PC-9 (cell line): ENCODE results near the gene DOCK4. TPM values are rescaled to one million over a fixed set of nuclear protein-coding genes. Genes with fewer than 3 reads are reported as not detected.

Experiments
- BruUV-seq: library from RNA; stranded (reverse); fragments of 400-500 nt; replicated peaks from 2 replicates; lab custom pipeline; 2021; lab: Mats Ljungman, UMichigan
- CTCF ChIA-PET: fragments of 300-600 bp; sonication (Branson Sonifier 250); formaldehyde crosslinking; loops from one replicate; lab custom pipeline; 2022; ENCODE audit warnings: antibody characterized with exemption; lab: Charles Lee
- POLR2A ChIA-PET: fragments of 300-600 bp; sonication (Branson Sonifier 250); formaldehyde crosslinking; loops from one replicate; lab custom pipeline; 2022; ENCODE audit warnings: antibody characterized with exemption; ENCODE audit not compliant: unreplicated experiment; lab: Charles Lee
- DNase-seq, 2 experiments: peaks; one replicate each; pipeline versions ENCODE4 v3.0.0 to v3.0.0-alpha.2; 2015 to 2022; ENCODE audit warnings: mixed read lengths in 1 of 2
- H2AFZ ChIP-seq: fragments of 200-600 bp; sonication (generic); 2 replicates; pipeline ENCODE4 v1.8.1; 2017; ENCODE audit warnings: antibody characterized with exemption
- H3F3A ChIP-seq: fragments of 200-600 bp; sonication (generic); 2 replicates; pipeline ENCODE4 v1.8.1; 2017; ENCODE audit warnings: antibody characterized with exemption, mild to moderate bottlenecking, low read depth; ENCODE audit not compliant: insufficient read depth
- H3K27ac ChIP-seq: fragments of 200-600 bp; sonication (generic); 2 replicates; pipeline ENCODE4 v1.6.1; 2016; ENCODE audit warnings: mixed run types
- H3K27me3 ChIP-seq: fragments of 200-600 bp; sonication (generic); 2 replicates; pipeline ENCODE4 v1.6.1; 2016; ENCODE audit warnings: low read depth, mixed run types; ENCODE audit not compliant: insufficient read depth
- H3K36me3 ChIP-seq: fragments of 200-600 bp; sonication (generic); 2 replicates; pipeline ENCODE4 v1.6.1; 2016; ENCODE audit warnings: low read depth, mixed run types
- H3K4me1 ChIP-seq: fragments of 200-600 bp; sonication (generic); replicated peaks from 2 replicates; pipeline ENCODE4 v1.6.1; 2016; ENCODE audit warnings: mixed run types; ENCODE audit not compliant: insufficient read depth
- H3K4me2 ChIP-seq: fragments of 200-600 bp; sonication (generic); 2 replicates; pipeline ENCODE4 v1.6.1; 2017; ENCODE audit warnings: mixed run types
- H3K4me3 ChIP-seq: fragments of 200-600 bp; sonication (generic); 2 replicates; pipeline ENCODE4 v1.6.1; 2016; ENCODE audit warnings: mixed run types
- H3K79me2 ChIP-seq: fragments of 200-600 bp; sonication (generic); 2 replicates; pipeline ENCODE4 v1.6.1; 2017; ENCODE audit warnings: low read depth, mixed run types
- H3K9me2 ChIP-seq: fragments of 200-600 bp; sonication (generic); 2 replicates; pipeline ENCODE4 v1.8.1; 2017; ENCODE audit warnings: mild to moderate bottlenecking; ENCODE audit not compliant: insufficient read depth
- H3K9me3 ChIP-seq: fragments of 200-600 bp; sonication (generic); 2 replicates; pipeline ENCODE4 v1.8.1; 2016; ENCODE audit warnings: low read depth; ENCODE audit not compliant: insufficient read depth
- H4K20me1 ChIP-seq: fragments of 200-600 bp; sonication (generic); 2 replicates; pipeline ENCODE4 v1.8.1; 2017; ENCODE audit not compliant: insufficient read depth
- CTCF ChIP-seq: fragments of 200-600 bp; sonication (generic); conservative IDR thresholded peaks from 2 replicates; pipeline ENCODE4 v1.6.1; 2017; ENCODE audit warnings: mixed run types, antibody characterized with exemption, mild to moderate bottlenecking, moderate library complexity
- EZH2 ChIP-seq: fragments of 200-600 bp; sonication (generic); IDR thresholded peaks from 2 replicates; pipeline ENCODE4 v1.8.0; 2017; ENCODE audit warnings: antibody characterized with exemption, low read depth
- intact Hi-C: fragments of 100-400 bp; cut with micrococcal nuclease; formaldehyde crosslinking; loops from one replicate; pipeline ENCODE4 v1.10.0; 2022; ENCODE audit not compliant: unreplicated experiment
- total RNA-seq: library from RNA; stranded (reverse); gene quantifications from 2 replicates; pipeline ENCODE4 v1.2.3, GENCODE V29; 2021

DOCK4 gene
- total RNA-seq, 1 experiment from 2014 or later: 0.98 TPM

- no peak overlapping the region for H3K4me3 ChIP-seq
- H3K9me3 ChIP-seq: no peaks in the 10 kb centered on the region
- no peaks in the 10 kb centered on the region for H3K4me1 ChIP-seq
- DNase-seq: no peak
- intact Hi-C loops: no loop called here
- H3K4me2 ChIP-seq: no peak overlapping the region
- no peaks in the 10 kb centered on the region for H3K27me3 ChIP-seq
- no peaks in the 10 kb centered on the region for H4K20me1 ChIP-seq
- POLR2A ChIA-PET: no interaction called here
- CTCF ChIA-PET: no interaction called here
- TF ChIP-seq CTCF: no peak
- TF ChIP-seq EZH2: no peak
- H3K79me2 ChIP-seq: no peaks in the 10 kb centered on the region
- no peak overlapping the region for H3K27ac ChIP-seq
- H2AFZ ChIP-seq: no peak overlapping the region
- H3K36me3 ChIP-seq: no peaks in the 10 kb centered on the region
- BruUV-seq: no TSS peak
- H3K9me2 ChIP-seq: no peaks in the 10 kb centered on the region
- H3F3A ChIP-seq: no peaks in the 10 kb centered on the region
Measured at GRCh38 chr7:112049555-112050249, 156.5 kb downstream of the DOCK4 start.

- Histone ChIP-seq H3K9me2 (no peaks in the 10 kb centered on the region), H4K20me1 (no peaks in the 10 kb centered on the region), H3K4me3 (no peak overlapping the region), H2AFZ (no peak overlapping the region), H3K27me3 (no peaks in the 10 kb centered on the region), H3K9me3 (no peaks in the 10 kb centered on the region), H3K27ac (no peak overlapping the region), H3F3A (no peaks in the 10 kb centered on the region), H3K4me1 (no peaks in the 10 kb centered on the region), H3K4me2 (no peak overlapping the region), H3K36me3 (no peaks in the 10 kb centered on the region), H3K79me2 (no peaks in the 10 kb centered on the region)
- CTCF ChIA-PET: no interaction called here
- intact Hi-C loops: no loop called here
- no peak for DNase-seq
- POLR2A ChIA-PET: no interaction called here
- no TSS peak for BruUV-seq
- TF ChIP-seq CTCF: no peak
- TF ChIP-seq EZH2: no peak
Measured at GRCh38 chr7:112047421-112047820, 158.8 kb downstream of the DOCK4 start.

- H3K4me1 ChIP-seq: no peaks in the 10 kb centered on the region
- no peak overlapping the region for H2AFZ ChIP-seq
- DNase-seq: no peak
- H3K27ac ChIP-seq: no peak overlapping the region
- H3F3A ChIP-seq: no peaks in the 10 kb centered on the region
- POLR2A ChIA-PET: no interaction called here
- H3K9me2 ChIP-seq: no peaks in the 10 kb centered on the region
- H3K4me3 ChIP-seq: no peak overlapping the region
- BruUV-seq: no TSS peak
- H3K4me2 ChIP-seq: no peak overlapping the region
- intact Hi-C loops: no loop called here
- H3K36me3 ChIP-seq: no peaks in the 10 kb centered on the region
- CTCF ChIA-PET: no interaction called here
- H3K9me3 ChIP-seq: no peaks in the 10 kb centered on the region
- no peaks in the 10 kb centered on the region for H3K79me2 ChIP-seq
- H3K27me3 ChIP-seq: no peaks in the 10 kb centered on the region
- TF ChIP-seq EZH2: no peak
- no peak for TF ChIP-seq CTCF
- no peaks in the 10 kb centered on the region for H4K20me1 ChIP-seq
Measured at GRCh38 chr7:112045222-112045621, 161.0 kb downstream of the DOCK4 start.
